Muscle layer of duodenum (tissue), 2 donors: Measurements from ENCODE around the gene VAMP5.
"Not testable (repeated sequence)": the region's sequence is repeated elsewhere in the genome, so short reads cannot be mapped to it uniquely, and the experiment has no call there.

Source experiments
- H3K27ac ChIP-seq: one replicate; pipeline ENCODE4 v1.7.0; 2013; ENCODE audit warnings: mild to moderate bottlenecking, low read length
- H3K27me3 ChIP-seq: one replicate; pipeline ENCODE4 v1.7.0; 2013; ENCODE audit warnings: low read depth, mild to moderate bottlenecking, control low read depth, low read length
- H3K36me3 ChIP-seq, 2 donors: one replicate each; pipeline ENCODE4 v1.7.0; 2013; ENCODE audit warnings: low read length in 2 of 2, control low read depth in 1 of 2, mild to moderate bottlenecking in 1 of 2; ENCODE audit not compliant: insufficient read depth in 2 of 2, control insufficient read depth in 1 of 2
- H3K4me1 ChIP-seq, 2 donors: one replicate each; pipeline ENCODE4 v1.7.0; 2013; ENCODE audit warnings: low read length in 2 of 2, mild to moderate bottlenecking in 2 of 2, control low read depth in 1 of 2, moderate library complexity in 1 of 2; ENCODE audit not compliant: insufficient read depth in 2 of 2, control insufficient read depth in 1 of 2
- H3K4me3 ChIP-seq, 2 donors: one replicate each; pipeline ENCODE4 v1.7.0; 2013; ENCODE audit warnings: low read length in 2 of 2, low read depth in 1 of 2, mild to moderate bottlenecking in 1 of 2
- H3K9me3 ChIP-seq, 2 donors: one replicate each; pipeline ENCODE4 v1.7.0; 2013; ENCODE audit warnings: low read length in 2 of 2, control low read depth in 1 of 2, mild to moderate bottlenecking in 1 of 2; ENCODE audit not compliant: control insufficient read depth in 1 of 2
- donor health status: healthy.

The VAMP5 gene

DNA sequence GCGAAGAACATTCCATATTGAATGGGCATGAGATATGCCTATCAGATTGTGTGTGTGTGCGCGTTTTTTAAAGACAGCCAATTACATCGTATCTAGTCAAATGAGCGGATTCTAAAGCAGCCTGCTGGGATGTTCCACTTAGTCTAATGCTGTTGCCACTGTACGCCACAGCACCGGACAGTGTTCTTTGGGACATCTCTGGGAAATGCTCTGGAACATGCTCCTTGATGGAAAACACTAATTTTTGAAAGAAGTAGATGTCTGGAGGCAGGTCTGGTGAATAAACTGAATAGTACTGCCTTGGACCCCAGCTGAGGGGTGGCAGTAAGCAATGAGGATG, 21.9 kb downstream of the VAMP5 start:
- Histone ChIP-seq H3K4me3 (no peak overlapping the region), H3K9me3 (no peaks in the 10 kb centered on the region), H3K27me3 (no peaks in the 10 kb centered on the region), H3K27ac (no peak overlapping the region), H3K36me3 (peaks cover 11 to 25% of the 10 kb centered on the region in 2 donors), H3K4me1 (peaks cover 8 to 47% of the 10 kb centered on the region in 2 donors)

DNA sequence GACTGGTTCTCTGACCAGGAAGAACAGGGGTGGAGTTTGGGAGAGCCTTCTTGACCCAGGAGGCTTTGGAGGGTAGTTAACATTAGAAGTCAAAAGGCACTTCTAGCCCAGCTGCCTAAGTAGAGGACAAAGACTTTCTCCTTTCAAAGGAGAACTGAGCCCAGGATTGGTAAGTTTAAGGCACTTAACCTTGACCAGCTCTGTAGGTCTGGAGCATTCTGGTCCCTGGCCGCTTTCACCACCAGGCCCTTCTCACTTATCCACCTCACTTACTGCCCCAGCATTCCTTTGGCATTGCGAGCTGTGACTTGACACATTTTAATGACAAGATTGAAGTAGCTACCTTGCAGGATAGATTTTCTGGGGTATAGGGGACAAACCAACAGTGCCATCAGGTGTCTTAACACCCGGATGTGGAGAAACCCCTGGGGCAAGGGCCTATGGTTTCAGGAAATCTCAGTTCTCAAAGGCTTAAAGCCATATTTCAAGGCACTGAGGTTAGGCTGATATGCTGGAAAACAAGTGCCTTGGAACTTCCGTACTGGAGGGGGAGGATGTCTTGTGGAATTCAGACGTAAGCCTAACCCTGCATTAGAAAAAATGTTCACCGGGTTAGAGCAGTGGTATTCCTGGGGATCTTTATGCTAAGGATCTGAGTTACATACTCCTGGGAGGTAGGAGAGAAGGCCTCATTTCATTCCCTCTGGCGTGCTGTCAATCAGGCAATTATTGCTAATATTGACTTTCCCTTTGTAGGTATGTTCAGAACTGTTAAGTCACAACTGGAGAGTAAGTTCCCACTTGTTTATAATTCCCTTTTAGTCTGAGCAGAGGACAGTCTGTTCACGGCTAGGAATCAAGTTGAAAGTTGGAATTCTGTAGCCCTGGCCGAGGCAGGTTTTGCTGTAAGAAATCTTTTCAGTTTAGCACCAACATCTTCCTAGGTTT, 23.3 kb downstream of the VAMP5 start:
- Histone ChIP-seq H3K27me3 (no peaks in the 10 kb centered on the region), H3K4me1 (peaks cover 0 to 44% of the 10 kb centered on the region in 2 donors), H3K27ac (no peak overlapping the region), H3K9me3 (no peaks in the 10 kb centered on the region), H3K4me3 (no peak overlapping the region), H3K36me3 (peaks cover 11 to 25% of the 10 kb centered on the region in 2 donors)

DNA sequence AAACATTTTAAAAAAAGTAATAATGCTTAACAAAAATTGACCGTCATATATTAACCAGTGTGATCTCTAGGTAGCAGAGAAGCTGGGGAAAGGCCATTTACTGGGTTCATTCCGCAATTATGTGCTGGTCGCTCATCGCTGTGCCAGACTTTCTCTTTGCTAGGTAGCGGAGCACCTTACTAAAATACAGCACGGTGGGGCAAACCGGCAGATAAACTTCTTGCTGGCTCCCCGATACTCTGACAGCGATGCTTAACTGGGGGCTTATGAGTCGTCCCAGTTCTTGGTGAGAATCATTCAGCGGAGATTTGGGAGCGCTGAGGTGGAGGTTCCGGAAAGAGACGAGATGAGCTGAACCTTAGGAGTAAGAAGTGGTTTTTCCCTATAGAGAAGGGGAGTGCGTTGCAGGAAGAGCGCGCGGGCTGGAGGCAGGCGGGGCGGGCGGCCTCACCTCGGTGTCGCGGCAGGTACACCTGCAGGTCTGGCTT, 27.0 kb downstream of the VAMP5 start:
- H3K4me1 ChIP-seq, result peaks cover 0 to 26% of the 10 kb centered on the region in 2 donors
- H3K27me3 ChIP-seq, result no peaks in the 10 kb centered on the region
- H3K36me3 ChIP-seq, result peaks cover 11 to 25% of the 10 kb centered on the region in 2 donors
- H3K9me3 ChIP-seq, result no peaks in the 10 kb centered on the region
- peak overlapping the region; percentile 81 to 98 for H3K4me3 ChIP-seq
- H3K27ac ChIP-seq, result peak overlapping the region; percentile 45

DNA sequence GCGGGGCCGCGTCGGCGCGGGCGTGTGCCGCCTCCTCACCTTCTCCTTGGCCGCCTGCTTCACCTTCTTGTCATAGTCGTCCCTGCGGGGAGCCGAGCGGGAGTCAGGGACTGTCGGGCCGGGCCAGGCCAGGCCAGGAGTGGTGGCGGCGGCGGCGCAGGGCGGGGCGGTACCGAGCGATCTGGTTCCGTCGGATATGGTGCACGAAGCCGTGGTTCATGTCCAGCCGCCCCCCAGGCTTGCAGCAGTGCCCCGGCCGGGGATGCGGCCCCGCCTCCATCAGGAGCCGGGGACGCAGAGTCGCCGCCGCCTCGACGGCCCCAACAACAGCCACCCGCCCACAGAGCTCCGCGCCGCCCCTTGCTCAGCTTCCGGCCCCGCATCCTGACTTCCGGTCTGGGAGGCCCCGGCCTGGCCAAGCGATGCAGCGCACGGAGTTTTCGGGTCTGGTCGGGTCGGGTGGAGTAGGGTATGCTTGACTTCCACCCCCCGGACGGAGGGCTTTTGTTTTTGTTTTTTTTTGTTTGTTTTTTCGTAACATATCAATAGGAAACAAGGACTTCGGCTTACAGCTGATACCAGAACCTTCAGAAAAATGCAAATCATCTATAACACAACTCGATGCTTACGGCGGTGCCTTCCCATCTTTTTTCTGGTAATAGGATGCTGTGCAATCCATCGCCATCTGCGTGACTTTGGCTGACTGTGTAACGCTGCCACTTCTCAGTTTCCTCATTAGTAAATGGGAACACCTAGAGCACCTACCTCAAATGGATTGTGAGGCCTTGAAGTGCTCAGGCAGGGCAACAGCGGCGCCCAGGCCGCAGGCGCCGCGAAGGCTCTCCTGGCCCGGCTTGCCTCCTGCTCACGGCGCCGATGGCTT, 27.7 kb downstream of the VAMP5 start, which contains the start of gene C2orf68:
Gene C2orf68, minus strand, starts transcription at position 362 of the 883 bp plus-strand sequence. Its CDS starts 82 bp downstream, at position 280.
- H3K36me3 ChIP-seq, result peaks cover 11 to 21% of the 10 kb centered on the region in 2 donors
- peak within 1 kb of the TSS; percentile 87 for H3K27ac ChIP-seq
- peaks cover 0 to 28% of the 10 kb centered on the region in 2 donors for H3K4me1 ChIP-seq
- no peaks in the 10 kb centered on the region for H3K9me3 ChIP-seq
- no peaks in the 10 kb centered on the region for H3K27me3 ChIP-seq
- peak within 1 kb of the TSS; percentile 81 to 98 for H3K4me3 ChIP-seq

DNA sequence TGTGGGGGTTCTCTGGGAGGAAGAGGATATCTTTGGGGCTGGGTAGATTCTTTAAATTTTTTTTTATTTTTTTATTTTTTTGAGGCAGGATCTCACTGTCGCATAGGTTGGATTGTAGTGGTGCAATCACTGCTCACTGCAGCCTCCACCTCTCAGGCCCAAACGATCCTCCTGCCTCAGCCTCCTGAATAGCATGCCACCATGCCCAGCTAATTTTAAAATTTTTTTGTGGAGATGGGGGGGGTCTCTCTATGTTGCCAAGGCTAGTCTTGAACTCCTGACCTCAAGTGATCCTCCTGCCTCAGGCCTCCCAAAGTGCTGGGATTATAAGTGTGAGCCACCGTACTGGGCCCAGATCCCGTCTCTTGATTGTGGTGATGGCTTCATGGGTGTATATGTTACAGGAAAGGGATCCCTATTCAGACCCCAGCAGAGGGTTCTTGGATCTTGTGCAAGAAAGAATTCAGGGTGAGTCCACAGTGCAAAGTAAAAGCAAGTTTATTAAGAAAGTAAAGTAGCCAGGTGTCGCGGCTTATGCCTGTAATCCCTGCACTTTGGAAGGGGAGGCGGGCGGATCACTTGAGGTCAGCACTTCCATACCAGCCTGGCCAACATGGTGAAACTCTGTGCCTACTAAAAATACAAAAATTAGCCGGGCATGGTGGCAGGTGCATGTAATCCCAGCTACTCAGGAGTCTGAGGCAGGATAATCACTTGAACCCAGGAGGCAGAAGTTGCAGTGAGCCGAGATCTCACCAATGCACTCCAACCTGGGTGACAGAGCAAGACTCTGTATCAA, 29.7 kb downstream of the VAMP5 start:
- H3K9me3 ChIP-seq, result no peaks in the 10 kb centered on the region
- no peaks in the 10 kb centered on the region for H3K27me3 ChIP-seq
- H3K4me1 ChIP-seq, result peaks cover 0 to 40% of the 10 kb centered on the region in 2 donors
- peaks cover 4 to 7% of the 10 kb centered on the region in 2 donors for H3K36me3 ChIP-seq
- H3K4me3 ChIP-seq, result no peak overlapping the region
- no peak overlapping the region for H3K27ac ChIP-seq

DNA sequence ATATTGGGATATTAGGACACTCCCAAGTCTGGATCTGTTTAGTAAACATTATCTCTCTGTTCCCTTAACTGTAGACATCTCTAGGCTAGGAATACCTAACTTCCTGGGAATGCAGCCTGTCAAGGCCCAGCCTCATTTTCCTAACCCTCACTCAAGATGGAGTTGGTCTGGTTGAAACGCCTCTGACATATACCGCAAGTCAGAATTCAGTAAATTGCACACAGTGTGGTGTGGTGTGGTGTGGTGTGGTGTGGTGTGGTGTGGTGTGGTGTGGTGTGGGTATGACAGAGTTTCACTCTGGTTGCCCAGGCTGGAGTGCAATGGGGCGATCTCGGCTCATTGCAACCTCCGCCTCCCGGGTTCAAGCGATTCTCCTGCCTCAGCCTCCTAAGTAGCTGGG, 30.5 kb downstream of the VAMP5 start:
- H3K36me3 ChIP-seq, H3K9me3 ChIP-seq, H3K4me3 ChIP-seq, H3K27me3 ChIP-seq, H3K27ac ChIP-seq: not testable (repeated sequence)
- H3K4me1 ChIP-seq, result peaks cover 0 to 35% of the 10 kb centered on the region in 2 donors

DNA sequence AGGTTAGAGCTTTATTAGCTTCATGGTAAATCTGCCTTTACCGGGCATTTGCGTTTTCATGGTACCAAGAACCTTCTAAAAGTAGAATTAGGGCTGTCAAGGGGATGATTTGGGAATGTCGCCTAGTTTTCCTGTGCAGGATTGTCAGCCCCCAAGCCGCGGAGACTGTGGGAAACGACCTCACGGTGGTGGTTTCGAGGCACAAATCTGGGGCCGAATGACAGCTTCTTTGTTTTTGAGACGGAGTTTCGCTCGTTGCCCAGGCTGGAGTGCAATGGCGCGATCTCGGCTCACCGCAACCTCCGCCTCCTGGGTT, 31.1 kb downstream of the VAMP5 start:
- H3K4me3 ChIP-seq, result peak overlapping the region in 1 of 2 donors; percentile 90
- H3K27ac ChIP-seq, result no peak overlapping the region
- peaks cover 6 to 9% of the 10 kb centered on the region in 2 donors for H3K36me3 ChIP-seq
- peaks cover 0 to 31% of the 10 kb centered on the region in 2 donors for H3K4me1 ChIP-seq
- H3K27me3 ChIP-seq, result no peaks in the 10 kb centered on the region
- H3K9me3 ChIP-seq, result no peaks in the 10 kb centered on the region

DNA sequence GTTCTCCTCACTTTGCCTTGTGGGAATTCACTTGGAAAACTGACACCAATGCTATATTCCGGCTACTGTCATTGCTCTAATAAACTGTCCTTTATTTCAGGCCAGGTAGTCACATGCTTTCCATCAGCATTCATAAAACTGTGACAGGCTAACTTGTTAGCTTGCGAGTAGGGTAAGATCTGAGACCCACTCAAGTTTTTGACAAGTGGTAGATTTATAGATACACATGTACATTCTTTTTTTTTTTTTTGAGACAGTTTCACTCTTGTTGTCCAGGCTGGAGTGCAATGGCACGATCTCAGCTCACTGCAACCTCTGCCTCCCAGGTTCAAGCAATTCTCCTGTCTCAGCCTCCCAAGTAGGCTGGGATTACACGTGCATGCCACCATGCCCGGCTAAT, 33.5 kb downstream of the VAMP5 start:
- H3K27ac ChIP-seq, H3K27me3 ChIP-seq, H3K9me3 ChIP-seq, H3K4me3 ChIP-seq: not testable (repeated sequence)
- Histone ChIP-seq H3K4me1 (peaks cover 0 to 20% of the 10 kb centered on the region in 2 donors), H3K36me3 (peaks cover 16 to 23% of the 10 kb centered on the region in 2 donors)

DNA sequence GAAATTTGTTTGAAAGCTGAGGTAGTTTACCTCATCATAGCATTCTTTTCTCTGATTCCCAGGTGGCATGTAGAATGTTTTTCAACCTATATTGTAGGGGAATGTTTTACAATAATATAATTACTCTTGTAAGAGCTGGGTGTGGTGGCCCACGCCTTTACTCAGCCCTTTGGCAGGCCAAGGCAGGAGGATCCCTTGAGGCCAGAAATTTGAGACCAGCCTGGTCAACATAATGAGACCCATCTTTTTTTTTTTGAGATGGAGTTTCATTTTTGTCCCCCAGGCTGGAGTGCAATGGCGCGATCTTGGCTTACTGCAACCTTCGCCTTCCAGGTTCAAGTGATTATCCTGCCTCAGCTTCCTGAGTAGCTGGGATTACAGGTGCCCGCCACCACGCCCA, 35.4 kb downstream of the VAMP5 start:
- Histone ChIP-seq H3K36me3 (peaks cover 32 to 40% of the 10 kb centered on the region in 2 donors), H3K27me3 (no peaks in the 10 kb centered on the region), H3K27ac (no peak overlapping the region), H3K4me1 (peaks cover 0 to 20% of the 10 kb centered on the region in 2 donors), H3K4me3 (no peak overlapping the region), H3K9me3 (no peaks in the 10 kb centered on the region)

DNA sequence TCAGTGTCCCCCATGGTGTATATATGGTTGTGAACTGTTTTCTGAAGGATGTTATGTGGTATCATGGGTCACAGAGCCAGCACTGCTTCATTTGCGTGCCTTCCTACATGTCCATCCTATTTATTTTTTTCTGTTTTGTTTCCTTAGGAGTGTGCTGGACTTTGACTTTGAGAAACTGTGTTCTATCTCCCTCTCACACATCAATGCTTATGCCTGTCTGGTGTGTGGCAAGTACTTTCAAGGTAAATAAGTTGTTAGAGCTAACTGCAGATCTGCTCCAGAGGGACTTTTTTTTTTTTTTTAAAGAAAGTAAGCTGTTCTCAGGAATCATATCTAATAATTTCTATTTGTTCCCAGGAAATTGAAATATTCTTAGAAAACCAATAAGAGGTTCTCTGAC, 37.1 kb downstream of the VAMP5 start:
- H3K4me3 ChIP-seq, result no peak overlapping the region
- peaks cover 0 to 17% of the 10 kb centered on the region in 2 donors for H3K4me1 ChIP-seq
- H3K9me3 ChIP-seq, result no peaks in the 10 kb centered on the region
- H3K27ac ChIP-seq, result no peak overlapping the region
- H3K27me3 ChIP-seq, result no peaks in the 10 kb centered on the region
- H3K36me3 ChIP-seq, result peaks cover 40 to 55% of the 10 kb centered on the region in 2 donors
